Kidney (tissue), 14 donors: ENCODE data around the gene CHAT. TPM values are rescaled to one million over a fixed set of nuclear protein-coding genes. Genes with fewer than 3 reads are reported as not detected.

Experiments used
- DNase-seq, 5 donors: peaks; one replicate each; pipeline ENCODE4 v3.0.0-alpha.2; 2013 to 2020
- FAIRE-seq: peaks from 2 replicates; lab custom pipeline; 2012; peaks lifted over from hg19 to GRCh38; lab: Jason Lieb, UNC
- H3K27ac ChIP-seq, 2 donors: one replicate each; pipeline ENCODE4 v1.7.0; 2013; ENCODE audit warnings: low read depth in 2 of 2, low read length in 2 of 2, inconsistent platforms in 1 of 2
- H3K27me3 ChIP-seq: one replicate; pipeline ENCODE4 v1.7.1; 2013; ENCODE audit warnings: low read length, inconsistent platforms; ENCODE audit not compliant: control insufficient read depth, insufficient read depth
- H3K36me3 ChIP-seq, 3 donors: one replicate each; pipeline versions ENCODE4 v1.7.0 to v1.7.1; 2013; ENCODE audit warnings: low read length in 3 of 3, control low read depth in 1 of 3, inconsistent platforms in 1 of 3; ENCODE audit not compliant: insufficient read depth in 3 of 3, control insufficient read depth in 2 of 3
- H3K4me1 ChIP-seq, 3 donors: one replicate each; pipeline versions ENCODE4 v1.7.0 to v1.7.1; 2013; ENCODE audit warnings: low read length in 3 of 3, inconsistent platforms in 1 of 3, low read depth in 1 of 3; ENCODE audit not compliant: control insufficient read depth in 2 of 3, insufficient read depth in 2 of 3
- H3K4me3 ChIP-seq, 3 donors: one replicate each; pipeline versions ENCODE4 v1.7.0 to v1.8.1; 2013; ENCODE audit warnings: low read length in 3 of 3, control low read depth in 1 of 3, inconsistent platforms in 1 of 3
- H3K9ac ChIP-seq, 3 donors: one replicate each; pipeline versions ENCODE4 v1.7.0 to v1.7.1; 2013; ENCODE audit warnings: low read length in 3 of 3, control low read depth in 1 of 3, inconsistent platforms in 1 of 3
- H3K9me3 ChIP-seq, 3 donors: one replicate each; pipeline versions ENCODE4 v1.7.0 to v1.7.1; 2013; ENCODE audit warnings: low read length in 3 of 3, control low read depth in 1 of 3, inconsistent platforms in 1 of 3; ENCODE audit not compliant: control insufficient read depth in 2 of 3, insufficient read depth in 1 of 3
- CTCF ChIP-seq: IDR thresholded peaks from 3 replicates; pipeline ENCODE4 v1.5.1; 2012; ENCODE audit warnings: mild to moderate bottlenecking, moderate library complexity, borderline replicate concordance; ENCODE audit not compliant: insufficient read depth; ENCODE audit errors: extremely low read depth
- intact Hi-C: fragments of 100-400 bp; cut with DNase I; formaldehyde crosslinking; loops from one replicate; pipeline ENCODE4 v1.11.1; 2022
- polyA plus RNA-seq: library from polyadenylated mRNA; stranded (reverse); fragments of 350-450 nt; fragmentation: Illumina TruSeq; extraction: RNeasy Lipid Tissue Mini Kit (QIAGEN cat#74804); gene quantifications from one replicate; pipeline ENCODE4 v1.2.3, GENCODE V29; 2014; ENCODE audit warnings: low read depth, low replicate concordance; ENCODE audit not compliant: insufficient read depth
- total RNA-seq: library from RNA; stranded (reverse); fragmentation: NEBNext Ultra II Directional; extraction: Animal tissue kit (Norgen Biotek cat#: 25700); gene quantifications from one replicate; pipeline ENCODE4 v1.2.1, GENCODE V29; 2021
- donor health status: control.
- donor health status: control.
- donor health status: control.
- donor health status: control.
- donor health status: control.
- donor health status: DM: yes; HTN: yes; CAD: no.
- donor health status: Normal renal cell carcinoma (clear cell type).

Gene CHAT
- total and polyA plus RNA-seq, 2 donors from 2014 or later, result not detected

- no peak for TF ChIP-seq CTCF
- FAIRE-seq (no peak), DNase-seq (no peak)
- no peak overlapping the region for H3K9ac ChIP-seq
- intact Hi-C loops, result no loop called here
- no peak overlapping the region for H3K27ac ChIP-seq
- no peaks in the 10 kb centered on the region for H3K36me3 ChIP-seq
- H3K27me3 ChIP-seq, result no peaks in the 10 kb centered on the region
- no peaks in the 10 kb centered on the region for H3K4me1 ChIP-seq
- no peaks in the 10 kb centered on the region for H3K9me3 ChIP-seq
- H3K4me3 ChIP-seq, result no peak overlapping the region
These were observed 34.2 kb upstream of the CHAT start for GRCh38 chr10:49579621-49580020.

GRCh38 chr10:49585387-49585786, 28.4 kb upstream of the CHAT start:
- Histone ChIP-seq H3K4me3 (no peak overlapping the region), H3K9ac (no peak overlapping the region), H3K36me3 (no peaks in the 10 kb centered on the region), H3K27ac (no peak overlapping the region), H3K27me3 (no peaks in the 10 kb centered on the region), H3K4me1 (no peaks in the 10 kb centered on the region), H3K9me3 (no peaks in the 10 kb centered on the region)
- intact Hi-C loops, result no loop called here
- DNase-seq, result no peak
- no peak for FAIRE-seq
- no peak for TF ChIP-seq CTCF

GRCh38 chr10:49587981-49588380, 25.9 kb upstream of the CHAT start:
- no peaks in the 10 kb centered on the region for H3K9me3 ChIP-seq
- no peak overlapping the region for H3K9ac ChIP-seq
- FAIRE-seq (no peak), DNase-seq (no peak)
- H3K4me1 ChIP-seq, result no peaks in the 10 kb centered on the region
- intact Hi-C loops, result no loop called here
- no peaks in the 10 kb centered on the region for H3K36me3 ChIP-seq
- H3K4me3 ChIP-seq, result no peak overlapping the region
- TF ChIP-seq CTCF, result no peak
- H3K27ac ChIP-seq, result no peak overlapping the region
- H3K27me3 ChIP-seq, result no peaks in the 10 kb centered on the region
